Endothelial cell of umbilical vein (primary cell): Measurements from ENCODE around the gene SKIL. TPM values are rescaled to one million over a fixed set of nuclear protein-coding genes. Genes with fewer than 3 reads are reported as not detected.

ENCODE experiments used
- BruUV-seq: library from RNA; stranded (reverse); fragments of 400-500 nt; replicated peaks from 2 replicates; lab custom pipeline; 2021; lab: Mats Ljungman, UMichigan
- CTCF ChIA-PET: fragments of 300-600, 350-600 bp; sonication (Branson Sonifier 250); formaldehyde crosslinking; loops from one replicate; lab custom pipeline; 2021; ENCODE audit warnings: antibody characterized with exemption, inconsistent platforms; lab: Charles Lee
- POLR2A ChIA-PET: fragments of 300-600, 350-600 bp; sonication (Branson Sonifier 250); formaldehyde crosslinking; loops from one replicate; lab custom pipeline; 2021; ENCODE audit warnings: antibody characterized with exemption, inconsistent platforms; lab: Charles Lee
- DNase-seq: peaks from one replicate; pipeline ENCODE4 v3.0.0-alpha.2; 2011; ENCODE audit warnings: low read depth, low spot score
- FAIRE-seq: peaks from 2 replicates; lab custom pipeline; 2011; peaks lifted over from hg19 to GRCh38; lab: Jason Lieb, UNC
- H2AFZ ChIP-seq: 2 replicates; pipeline ENCODE4 v1.6.0; 2012; ENCODE audit warnings: low read depth, low read length, control low read depth, inconsistent platforms
- H3K27ac ChIP-seq: 2 replicates; pipeline ENCODE4 v1.5.1; 2011; ENCODE audit warnings: low read depth, mild to moderate bottlenecking, control low read depth, low read length, moderate library complexity; ENCODE audit not compliant: insufficient read depth
- H3K27me3 ChIP-seq, 2 experiments: 2 replicates each; pipeline versions ENCODE4 v1.6.0 to v1.6.1; 2011; ENCODE audit warnings: low read length in 2 of 2, mixed read lengths in 1 of 2; ENCODE audit not compliant: control insufficient read depth in 2 of 2, insufficient read depth in 2 of 2
- H3K36me3 ChIP-seq, 2 experiments: 2 replicates in 1 of 2; 3 replicates in 1 of 2; pipeline ENCODE4 v1.5.1; 2011; ENCODE audit warnings: low read length in 2 of 2, mild to moderate bottlenecking in 1 of 2, moderate library complexity in 1 of 2; ENCODE audit not compliant: control insufficient read depth in 2 of 2, insufficient read depth in 2 of 2; ENCODE audit errors: extremely low read depth in 1 of 2
- H3K4me1 ChIP-seq: 3 replicates; pipeline ENCODE4 v1.5.1; 2011; ENCODE audit warnings: mild to moderate bottlenecking, low read length; ENCODE audit not compliant: control insufficient read depth, insufficient read depth; ENCODE audit errors: extremely low read depth
- H3K4me2 ChIP-seq: 2 replicates; pipeline ENCODE4 v1.6.1; 2011; ENCODE audit warnings: low read length, control low read depth, mixed read lengths; ENCODE audit not compliant: insufficient read depth
- H3K4me3 ChIP-seq, 3 experiments: fragments of 200-600 bp in 1 of 3; sonication (generic), shearing (Covaris generic) in 1 of 3; replicated peaks in 1 of 3; 2 replicates each; pipeline ENCODE4 v1.5.1; 2011 to 2016; ENCODE audit warnings: control low read depth in 3 of 3, low read length in 3 of 3, mild to moderate bottlenecking in 2 of 3, inconsistent platforms in 1 of 3, low read depth in 1 of 3, moderate library complexity in 1 of 3; ENCODE audit not compliant: insufficient read depth in 1 of 3
- H3K79me2 ChIP-seq: 2 replicates; pipeline ENCODE4 v1.6.0; 2012; ENCODE audit warnings: low read length, inconsistent platforms; ENCODE audit not compliant: control insufficient read depth, insufficient read depth
- H3K9ac ChIP-seq: replicated peaks from 2 replicates; pipeline ENCODE3; 2011; ENCODE audit warnings: low read length, control low read depth; ENCODE audit not compliant: insufficient read depth; ENCODE audit errors: extremely low read depth
- H3K9me1 ChIP-seq: replicated peaks from 3 replicates; pipeline ENCODE4 v1.6.0; 2011; ENCODE audit warnings: mild to moderate bottlenecking, low read length; ENCODE audit not compliant: control insufficient read depth, insufficient read depth; ENCODE audit errors: extremely low read depth
- H3K9me3 ChIP-seq: replicated peaks from 2 replicates; pipeline ENCODE4 v1.5.1; 2012; ENCODE audit warnings: low read length, inconsistent platforms; ENCODE audit not compliant: control insufficient read depth, insufficient read depth
- H4K20me1 ChIP-seq: replicated peaks from 2 replicates; pipeline ENCODE3; 2011; ENCODE audit warnings: mild to moderate bottlenecking, low read length; ENCODE audit not compliant: control insufficient read depth, insufficient read depth; ENCODE audit errors: extremely low read depth
- CTCF ChIP-seq, 2 donors: IDR thresholded peaks; 1 replicate in 1 of 2; 2 replicates in 1 of 2; pipeline ENCODE4 v1.5.1; 2011; ENCODE audit warnings: low read length in 2 of 2, mild to moderate bottlenecking in 2 of 2, moderate library complexity in 2 of 2, control low read depth in 1 of 2, inconsistent platforms in 1 of 2, low read depth in 1 of 2; ENCODE audit not compliant: insufficient read depth in 1 of 2; ENCODE audit errors: extremely low read depth in 1 of 2
- EZH2 ChIP-seq: IDR thresholded peaks from 2 replicates; pipeline ENCODE4 v1.6.1; 2012; ENCODE audit warnings: borderline replicate concordance, low read depth, mild to moderate bottlenecking, moderate library complexity, low read length, inconsistent platforms; ENCODE audit not compliant: severe bottlenecking
- FOS ChIP-seq: IDR thresholded peaks from 2 replicates; pipeline ENCODE4 v1.6.1; 2011; ENCODE audit warnings: mild to moderate bottlenecking, low read length, moderate library complexity, borderline replicate concordance; ENCODE audit not compliant: insufficient read depth
- GATA2 ChIP-seq: IDR thresholded peaks from 2 replicates; pipeline ENCODE4 v1.7.0; 2011; ENCODE audit warnings: low read depth, mild to moderate bottlenecking, moderate library complexity, mixed read lengths, low read length; ENCODE audit not compliant: insufficient read length, insufficient read depth
- JUN ChIP-seq: IDR thresholded peaks from 2 replicates; pipeline ENCODE4 v1.6.1; 2011; ENCODE audit warnings: borderline replicate concordance, low read depth; ENCODE audit not compliant: insufficient read length, insufficient read depth
- MYC ChIP-seq: IDR thresholded peaks from one replicate; pipeline ENCODE4 v1.6.1; 2011; ENCODE audit warnings: mild to moderate bottlenecking, low read depth, low read length
- POLR2A ChIP-seq: IDR thresholded peaks from 2 replicates; pipeline ENCODE4 v1.6.1; 2012; ENCODE audit warnings: low read depth, mild to moderate bottlenecking, control low read depth, low read length
- POLR2AphosphoS5 ChIP-seq: IDR thresholded peaks from 2 replicates; pipeline ENCODE4 v1.6.1; 2012; ENCODE audit warnings: low read depth, mild to moderate bottlenecking, control low read depth, low read length, moderate library complexity; ENCODE audit not compliant: insufficient read depth
- dilution Hi-C: fragments of 300-500 bp; cut with MboI; formaldehyde crosslinking; loops from one replicate; pipeline ENCODE4 v1.15.0; 2019; ENCODE audit warnings: low sequenced_read_pairs; ENCODE audit not compliant: extremely low pct_ligation_motif_present
- intact Hi-C: fragments of 100-400 bp; cut with micrococcal nuclease; formaldehyde crosslinking; loops from one replicate; pipeline ENCODE4 v1.10.0; 2022
- polyA plus RNA-seq, 4 experiments: library from polyadenylated mRNA; depleted of rRNA in 3 of 4; stranded (reverse) in 3 of 4; unstranded in 1 of 4; fragments of >200 nt; gene quantifications; 2 replicates each; pipeline versions ENCODE4 v1.2.1 to v1.2.3, GENCODE V29; 2011 to 2012; ENCODE audit warnings: missing spikeins in 1 of 4
- total RNA-seq: library from RNA; stranded (reverse); gene quantifications from 2 replicates; pipeline ENCODE4 v1.2.3, GENCODE V29; 2021
- TF ChIP-seq, protein P1 (sequence below): IDR thresholded peaks from 2 replicates; pipeline ENCODE4 v1.6.1; 2011; ENCODE audit not compliant: insufficient read depth, insufficient read length

Gene SKIL
- total and polyA plus RNA-seq, 2 donors (not counting 3 experiments of a cell fraction or from before 2014, with no cell fraction given) = 18.4 to 135 TPM

- Histone ChIP-seq H3K9me3 (no peaks in the 10 kb centered on the region), H3K4me1 (peaks cover 11% of the 10 kb centered on the region), H3K36me3 (peaks cover 8 to 23% of the 10 kb centered on the region in 2 experiments), H4K20me1 (no peaks in the 10 kb centered on the region), H2AFZ (no peak overlapping the region), H3K9me1 (no peaks in the 10 kb centered on the region), H3K79me2 (peaks cover 68% of the 10 kb centered on the region), H3K4me3 (no peak overlapping the region), H3K27me3 (no peaks in the 10 kb centered on the region), H3K4me2 (no peak overlapping the region), H3K9ac (no peak overlapping the region), H3K27ac (no peak overlapping the region)
- dilution Hi-C loops = no loop called here
- no peak for TF ChIP-seq MYC
- no peak for TF ChIP-seq POLR2A
- TF ChIP-seq JUN = no peak
- no peak for TF ChIP-seq GATA2
- TF ChIP-seq EZH2 = no peak
- no peak for TF ChIP-seq CTCF (IDR thresholded peaks at IDR 0.05; ENCODE audit: extremely low read depth in 1 of 2, insufficient read depth in 1 of 2, low read depth in 1 of 2, low read length in 2 of 2)
- no peak for TF ChIP-seq FOS
- TF ChIP-seq POLR2AphosphoS5 = no peak
- TF ChIP-seq, protein P1, sequence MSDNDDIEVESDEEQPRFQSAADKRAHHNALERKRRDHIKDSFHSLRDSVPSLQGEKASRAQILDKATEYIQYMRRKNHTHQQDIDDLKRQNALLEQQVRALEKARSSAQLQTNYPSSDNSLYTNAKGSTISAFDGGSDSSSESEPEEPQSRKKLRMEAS = no peak
- ChIA-PET POLR2A (no interaction called here), CTCF (interaction anchor here (0.8 to 5.8 kb wide), 7 partner anchors 9 to 381 kb away, joined by 3 to 25 read pairs (median 5); partner anchors contain the start of gene CLDN11)
- BruUV-seq = no TSS peak
- intact Hi-C loops = no loop called here
- no peak for FAIRE-seq
- DNase-seq = no peak
Measured at GRCh38 chr3:170431054-170431453, 73.5 kb downstream of the SKIL start.
